GM23338 (cell line): ENCODE data around the gene CYFIP1. TPM values are rescaled to one million over a fixed set of nuclear protein-coding genes. Genes with fewer than 3 reads are reported as not detected.

ENCODE experiments used
- ATAC-seq: fragments of 200-7000 bp; cut with Tn5 transposase; 3 replicates; pipeline ENCODE4 v1.9.1; 2020
- DNase-seq: peaks from one replicate; pipeline ENCODE4 v3.0.0-alpha.2; 2015; ENCODE audit warnings: low spot score
- H2AFZ ChIP-seq: fragments of 200-600 bp; sonication (generic); 2 replicates; pipeline ENCODE4 v1.8.0; 2016; ENCODE audit warnings: antibody characterized with exemption, mild to moderate bottlenecking, moderate library complexity
- H3F3A ChIP-seq: fragments of 200-600 bp; sonication (generic); replicated peaks from 2 replicates; pipeline ENCODE4 v1.8.0; 2017; ENCODE audit warnings: antibody characterized with exemption, mixed run types, low read depth
- H3K27ac ChIP-seq: fragments of 200-600 bp; sonication (generic); 2 replicates; pipeline ENCODE4 v1.6.1; 2016; ENCODE audit warnings: low read depth
- H3K27me3 ChIP-seq: fragments of 200-600 bp; sonication (generic); 2 replicates; pipeline ENCODE4 v1.8.0; 2016; ENCODE audit warnings: mild to moderate bottlenecking, mixed run types, moderate library complexity; ENCODE audit not compliant: insufficient read depth
- H3K36me3 ChIP-seq: fragments of 200-600 bp; sonication (generic); 2 replicates; pipeline ENCODE4 v1.8.0; 2016; ENCODE audit warnings: mild to moderate bottlenecking; ENCODE audit not compliant: insufficient read depth
- H3K4me1 ChIP-seq: fragments of 200-600 bp; sonication (generic); 2 replicates; pipeline ENCODE4 v1.8.0; 2016; ENCODE audit warnings: mild to moderate bottlenecking, moderate library complexity; ENCODE audit not compliant: insufficient read depth
- H3K4me2 ChIP-seq: fragments of 200-600 bp; sonication (generic); 2 replicates; pipeline ENCODE4 v1.7.1; 2017; ENCODE audit warnings: mixed run types
- H3K4me3 ChIP-seq: fragments of 200-600 bp; sonication (generic); 2 replicates; pipeline ENCODE4 v1.6.1; 2016; ENCODE audit warnings: mixed run types
- H3K79me2 ChIP-seq: fragments of 200-600 bp; sonication (generic); replicated peaks from 2 replicates; pipeline ENCODE4 v1.8.0; 2017; ENCODE audit warnings: mild to moderate bottlenecking; ENCODE audit not compliant: insufficient read depth
- H3K9me2 ChIP-seq: fragments of 200-600 bp; sonication (generic); 2 replicates; pipeline ENCODE4 v1.8.0; 2017; ENCODE audit not compliant: insufficient read depth
- H4K20me1 ChIP-seq: fragments of 200-600 bp; sonication (generic); replicated peaks from 2 replicates; pipeline ENCODE4 v1.8.0; 2017; ENCODE audit warnings: mild to moderate bottlenecking; ENCODE audit not compliant: insufficient read depth
- H3K27ac Mint-ChIP-seq: 2 replicates; pipeline ENCODE4 v1.8.0; 2020; ENCODE audit warnings: inconsistent platforms, mild to moderate bottlenecking, moderate library complexity, mixed read lengths
- H3K27me3 Mint-ChIP-seq: 3 replicates; pipeline ENCODE4 v1.8.0; 2022; ENCODE audit warnings: low read depth, mild to moderate bottlenecking, moderate library complexity, mixed read lengths, inconsistent platforms; ENCODE audit not compliant: insufficient read depth, poor library complexity
- H3K36me3 Mint-ChIP-seq: 3 replicates; pipeline ENCODE4 v1.8.0; 2021; ENCODE audit warnings: low read depth, mild to moderate bottlenecking, inconsistent platforms, moderate library complexity, mixed read lengths
- H3K4me1 Mint-ChIP-seq: 3 replicates; pipeline ENCODE4 v1.8.0; 2020; ENCODE audit warnings: mild to moderate bottlenecking, inconsistent platforms, mixed read lengths
- H3K4me3 Mint-ChIP-seq: 3 replicates; pipeline ENCODE4 v1.8.0; 2021; ENCODE audit warnings: moderate library complexity, mild to moderate bottlenecking, inconsistent platforms, mixed read lengths
- H3K9me3 Mint-ChIP-seq: 3 replicates; pipeline ENCODE4 v1.8.0; 2020; ENCODE audit warnings: moderate library complexity, mild to moderate bottlenecking, inconsistent platforms, mixed read lengths
- CTCF ChIP-seq, 2 experiments: fragments of 200-600 bp in 1 of 2; sonication (generic) in 1 of 2; conservative IDR thresholded peaks; 2 replicates each; pipeline versions ENCODE4 v1.5.1 to v1.6.1; 2016 to 2017; ENCODE audit warnings: antibody characterized with exemption in 2 of 2, low read depth in 2 of 2, mild to moderate bottlenecking in 2 of 2, moderate library complexity in 1 of 2
- ETS1 ChIP-seq: IDR thresholded peaks from 2 replicates; pipeline ENCODE4 v1.6.1; 2016; ENCODE audit warnings: antibody characterized with exemption
- EZH2phosphoT487 ChIP-seq: fragments of 200-600 bp; sonication (generic); IDR thresholded peaks from one replicate; pipeline ENCODE4 v1.8.1; 2018; ENCODE audit warnings: antibody characterized with exemption; ENCODE audit not compliant: unreplicated experiment
- JUNB ChIP-seq: IDR thresholded peaks from one replicate; pipeline ENCODE4 v1.6.1; 2016; ENCODE audit warnings: antibody characterized with exemption; ENCODE audit not compliant: unreplicated experiment
- NANOG ChIP-seq: IDR thresholded peaks from 2 replicates; pipeline ENCODE4 v1.6.1; 2016; ENCODE audit warnings: antibody characterized with exemption, borderline replicate concordance
- STAT1 ChIP-seq: IDR thresholded peaks from one replicate; pipeline ENCODE4 v1.6.1; 2016; ENCODE audit warnings: antibody characterized with exemption; ENCODE audit not compliant: unreplicated experiment
- ZNF114 ChIP-seq: fragments of 250-450 bp; sonication (Bioruptor Pico); IDR thresholded peaks from 2 replicates; pipeline ENCODE4 v1.5.0; 2020; ENCODE audit warnings: mild to moderate bottlenecking, moderate library complexity
- polyA plus RNA-seq: library from polyadenylated mRNA; unstranded; fragments of >200 nt; fragmentation: Nextera tagmentation; extraction: Ambion mirVana; gene quantifications from 2 replicates; pipeline ENCODE4 v1.2.1, GENCODE V29; 2016
- total RNA-seq: library from RNA; depleted of rRNA; stranded (reverse); fragments of >200 nt; shearing (Covaris generic); gene quantifications from 2 replicates; pipeline ENCODE4 v1.2.3, GENCODE V29; 2014
- TF ChIP-seq, protein P1 (sequence below): IDR thresholded peaks from one replicate; pipeline ENCODE4 v1.6.1; 2018; ENCODE audit warnings: antibody characterized with exemption; ENCODE audit not compliant: unreplicated experiment
- TF ChIP-seq, protein P2 (sequence below): fragments of 250-450 bp; sonication (Bioruptor Pico); IDR thresholded peaks from 2 replicates; pipeline ENCODE4 v1.5.0; 2020; ENCODE audit warnings: mild to moderate bottlenecking, moderate library complexity

Gene CYFIP1
- total and polyA plus RNA-seq, 2 experiments from 2014 or later, result 20.0 to 73.9 TPM

DNA sequence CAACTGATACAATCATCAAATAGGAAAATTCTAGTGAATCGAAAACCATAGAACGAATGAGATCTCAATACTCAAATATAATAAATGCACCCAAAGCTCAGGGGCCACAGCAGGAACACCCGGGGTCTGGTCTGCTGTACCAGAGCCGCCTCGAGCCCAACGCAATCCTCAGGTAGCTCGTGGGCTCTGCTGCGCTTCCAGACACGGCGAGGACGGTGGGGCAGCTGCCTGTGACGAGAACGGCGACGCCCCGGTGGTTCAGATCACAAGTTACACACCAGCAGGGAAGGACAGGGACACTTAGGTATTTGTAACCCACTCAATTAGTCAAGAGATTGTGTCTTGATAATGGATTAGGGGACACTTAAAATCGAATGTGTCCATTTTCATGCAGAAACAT, 87.1 kb downstream of the CYFIP1 start:
- H3K4me1 Mint-ChIP-seq, result no peaks in the 10 kb centered on the region
- no peak overlapping the region for H2AFZ ChIP-seq
- H3K9me2 ChIP-seq, result no peaks in the 10 kb centered on the region
- H4K20me1 ChIP-seq, result no peaks in the 10 kb centered on the region; the same call in 1 of the 2 replicates
- DNase-seq (no peak), ATAC-seq (no peak)
- H3F3A ChIP-seq, result no peaks in the 10 kb centered on the region
- H3K4me3 Mint-ChIP-seq, result no peak overlapping the region
- TF ChIP-seq ZNF114 (no peak), NANOG (no peak), ETS1 (no peak), STAT1 (no peak), EZH2phosphoT487 (no peak), CTCF (conservative IDR thresholded peaks at IDR 0.05; ENCODE audit: low read depth in 2 of 2) (no peak), JUNB (no peak)
- TF ChIP-seq, protein P1, sequence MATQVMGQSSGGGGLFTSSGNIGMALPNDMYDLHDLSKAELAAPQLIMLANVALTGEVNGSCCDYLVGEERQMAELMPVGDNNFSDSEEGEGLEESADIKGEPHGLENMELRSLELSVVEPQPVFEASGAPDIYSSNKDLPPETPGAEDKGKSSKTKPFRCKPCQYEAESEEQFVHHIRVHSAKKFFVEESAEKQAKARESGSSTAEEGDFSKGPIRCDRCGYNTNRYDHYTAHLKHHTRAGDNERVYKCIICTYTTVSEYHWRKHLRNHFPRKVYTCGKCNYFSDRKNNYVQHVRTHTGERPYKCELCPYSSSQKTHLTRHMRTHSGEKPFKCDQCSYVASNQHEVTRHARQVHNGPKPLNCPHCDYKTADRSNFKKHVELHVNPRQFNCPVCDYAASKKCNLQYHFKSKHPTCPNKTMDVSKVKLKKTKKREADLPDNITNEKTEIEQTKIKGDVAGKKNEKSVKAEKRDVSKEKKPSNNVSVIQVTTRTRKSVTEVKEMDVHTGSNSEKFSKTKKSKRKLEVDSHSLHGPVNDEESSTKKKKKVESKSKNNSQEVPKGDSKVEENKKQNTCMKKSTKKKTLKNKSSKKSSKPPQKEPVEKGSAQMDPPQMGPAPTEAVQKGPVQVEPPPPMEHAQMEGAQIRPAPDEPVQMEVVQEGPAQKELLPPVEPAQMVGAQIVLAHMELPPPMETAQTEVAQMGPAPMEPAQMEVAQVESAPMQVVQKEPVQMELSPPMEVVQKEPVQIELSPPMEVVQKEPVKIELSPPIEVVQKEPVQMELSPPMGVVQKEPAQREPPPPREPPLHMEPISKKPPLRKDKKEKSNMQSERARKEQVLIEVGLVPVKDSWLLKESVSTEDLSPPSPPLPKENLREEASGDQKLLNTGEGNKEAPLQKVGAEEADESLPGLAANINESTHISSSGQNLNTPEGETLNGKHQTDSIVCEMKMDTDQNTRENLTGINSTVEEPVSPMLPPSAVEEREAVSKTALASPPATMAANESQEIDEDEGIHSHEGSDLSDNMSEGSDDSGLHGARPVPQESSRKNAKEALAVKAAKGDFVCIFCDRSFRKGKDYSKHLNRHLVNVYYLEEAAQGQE, result no peak
- TF ChIP-seq, protein P2, sequence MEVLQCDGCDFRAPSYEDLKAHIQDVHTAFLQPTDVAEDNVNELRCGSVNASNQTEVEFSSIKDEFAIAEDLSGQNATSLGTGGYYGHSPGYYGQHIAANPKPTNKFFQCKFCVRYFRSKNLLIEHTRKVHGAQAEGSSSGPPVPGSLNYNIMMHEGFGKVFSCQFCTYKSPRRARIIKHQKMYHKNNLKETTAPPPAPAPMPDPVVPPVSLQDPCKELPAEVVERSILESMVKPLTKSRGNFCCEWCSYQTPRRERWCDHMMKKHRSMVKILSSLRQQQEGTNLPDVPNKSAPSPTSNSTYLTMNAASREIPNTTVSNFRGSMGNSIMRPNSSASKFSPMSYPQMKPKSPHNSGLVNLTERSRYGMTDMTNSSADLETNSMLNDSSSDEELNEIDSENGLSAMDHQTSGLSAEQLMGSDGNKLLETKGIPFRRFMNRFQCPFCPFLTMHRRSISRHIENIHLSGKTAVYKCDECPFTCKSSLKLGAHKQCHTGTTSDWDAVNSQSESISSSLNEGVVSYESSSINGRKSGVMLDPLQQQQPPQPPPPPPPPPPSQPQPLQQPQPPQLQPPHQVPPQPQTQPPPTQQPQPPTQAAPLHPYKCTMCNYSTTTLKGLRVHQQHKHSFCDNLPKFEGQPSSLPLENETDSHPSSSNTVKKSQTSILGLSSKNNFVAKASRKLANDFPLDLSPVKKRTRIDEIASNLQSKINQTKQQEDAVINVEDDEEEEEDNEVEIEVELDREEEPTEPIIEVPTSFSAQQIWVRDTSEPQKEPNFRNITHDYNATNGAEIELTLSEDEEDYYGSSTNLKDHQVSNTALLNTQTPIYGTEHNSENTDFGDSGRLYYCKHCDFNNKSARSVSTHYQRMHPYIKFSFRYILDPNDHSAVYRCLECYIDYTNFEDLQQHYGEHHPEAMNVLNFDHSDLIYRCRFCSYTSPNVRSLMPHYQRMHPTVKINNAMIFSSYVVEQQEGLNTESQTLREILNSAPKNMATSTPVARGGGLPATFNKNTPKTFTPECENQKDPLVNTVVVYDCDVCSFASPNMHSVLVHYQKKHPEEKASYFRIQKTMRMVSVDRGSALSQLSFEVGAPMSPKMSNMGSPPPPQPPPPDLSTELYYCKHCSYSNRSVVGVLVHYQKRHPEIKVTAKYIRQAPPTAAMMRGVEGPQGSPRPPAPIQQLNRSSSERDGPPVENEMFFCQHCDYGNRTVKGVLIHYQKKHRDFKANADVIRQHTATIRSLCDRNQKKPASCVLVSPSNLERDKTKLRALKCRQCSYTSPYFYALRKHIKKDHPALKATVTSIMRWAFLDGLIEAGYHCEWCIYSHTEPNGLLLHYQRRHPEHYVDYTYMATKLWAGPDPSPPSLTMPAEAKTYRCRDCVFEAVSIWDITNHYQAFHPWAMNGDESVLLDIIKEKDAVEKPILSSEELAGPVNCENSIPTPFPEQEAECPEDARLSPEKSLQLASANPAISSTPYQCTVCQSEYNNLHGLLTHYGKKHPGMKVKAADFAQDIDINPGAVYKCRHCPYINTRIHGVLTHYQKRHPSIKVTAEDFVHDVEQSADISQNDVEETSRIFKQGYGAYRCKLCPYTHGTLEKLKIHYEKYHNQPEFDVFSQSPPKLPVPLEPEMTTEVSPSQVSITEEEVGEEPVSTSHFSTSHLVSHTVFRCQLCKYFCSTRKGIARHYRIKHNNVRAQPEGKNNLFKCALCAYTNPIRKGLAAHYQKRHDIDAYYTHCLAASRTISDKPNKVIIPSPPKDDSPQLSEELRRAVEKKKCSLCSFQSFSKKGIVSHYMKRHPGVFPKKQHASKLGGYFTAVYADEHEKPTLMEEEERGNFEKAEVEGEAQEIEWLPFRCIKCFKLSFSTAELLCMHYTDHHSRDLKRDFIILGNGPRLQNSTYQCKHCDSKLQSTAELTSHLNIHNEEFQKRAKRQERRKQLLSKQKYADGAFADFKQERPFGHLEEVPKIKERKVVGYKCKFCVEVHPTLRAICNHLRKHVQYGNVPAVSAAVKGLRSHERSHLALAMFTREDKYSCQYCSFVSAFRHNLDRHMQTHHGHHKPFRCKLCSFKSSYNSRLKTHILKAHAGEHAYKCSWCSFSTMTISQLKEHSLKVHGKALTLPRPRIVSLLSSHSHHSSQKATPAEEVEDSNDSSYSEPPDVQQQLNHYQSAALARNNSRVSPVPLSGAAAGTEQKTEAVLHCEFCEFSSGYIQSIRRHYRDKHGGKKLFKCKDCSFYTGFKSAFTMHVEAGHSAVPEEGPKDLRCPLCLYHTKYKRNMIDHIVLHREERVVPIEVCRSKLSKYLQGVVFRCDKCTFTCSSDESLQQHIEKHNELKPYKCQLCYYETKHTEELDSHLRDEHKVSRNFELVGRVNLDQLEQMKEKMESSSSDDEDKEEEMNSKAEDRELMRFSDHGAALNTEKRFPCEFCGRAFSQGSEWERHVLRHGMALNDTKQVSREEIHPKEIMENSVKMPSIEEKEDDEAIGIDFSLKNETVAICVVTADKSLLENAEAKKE, result no peak
- H3K36me3 Mint-ChIP-seq, result peaks cover 14% of the 10 kb centered on the region; the same call in 2 of the 3 replicates
- H3K27me3 ChIP-seq, result no peaks in the 10 kb centered on the region
- H3K4me3 ChIP-seq, result no peak overlapping the region
- no peaks in the 10 kb centered on the region for H3K36me3 ChIP-seq
- H3K27ac Mint-ChIP-seq, result no peak overlapping the region
- H3K4me2 ChIP-seq, result no peak overlapping the region
- no peaks in the 10 kb centered on the region for H3K4me1 ChIP-seq
- no peaks in the 10 kb centered on the region for H3K79me2 ChIP-seq
- H3K27ac ChIP-seq, result no peak overlapping the region
- no peaks in the 10 kb centered on the region for H3K9me3 Mint-ChIP-seq
- peaks cover 2% of the 10 kb centered on the region for H3K27me3 Mint-ChIP-seq
